Stomach smooth muscle (tissue), 2 donors: ENCODE measurements around the gene SLC15A3.
A peak's percentile ranks its signal among the peaks of the same experiment; 100 is the strongest.

Experiments used
- H3K27ac ChIP-seq: one replicate; pipeline ENCODE4 v1.7.0; 2013; ENCODE audit warnings: mild to moderate bottlenecking, low read length, inconsistent platforms
- H3K27me3 ChIP-seq, 2 donors: one replicate each; pipeline ENCODE4 v1.7.0; 2013; ENCODE audit warnings: low read length in 2 of 2; ENCODE audit not compliant: insufficient read depth in 2 of 2, control insufficient read depth in 1 of 2
- H3K36me3 ChIP-seq, 2 donors: one replicate each; pipeline ENCODE4 v1.7.0; 2013; ENCODE audit warnings: low read length in 2 of 2; ENCODE audit not compliant: control insufficient read depth in 2 of 2, insufficient read depth in 2 of 2
- H3K4me1 ChIP-seq: one replicate; pipeline ENCODE4 v1.7.0; 2013; ENCODE audit warnings: low read length; ENCODE audit not compliant: control insufficient read depth, insufficient read depth
- H3K4me3 ChIP-seq, 2 donors: one replicate each; pipeline ENCODE4 v1.7.0; 2013; ENCODE audit warnings: low read length in 2 of 2
- H3K9ac ChIP-seq, 2 donors: one replicate each; pipeline ENCODE4 v1.7.0; 2013; ENCODE audit warnings: low read length in 2 of 2, mild to moderate bottlenecking in 1 of 2
- H3K9me3 ChIP-seq, 2 donors: one replicate each; pipeline ENCODE4 v1.7.0; 2013; ENCODE audit warnings: low read length in 2 of 2; ENCODE audit not compliant: control insufficient read depth in 2 of 2
- donor health status: healthy.
- donor health status: Pancreatic carcinoma.

Gene SLC15A3

GRCh38 chr11:60905551-60906113, 46.3 kb downstream of the SLC15A3 start:
- H3K27me3 ChIP-seq, result peaks cover 0 to 1% of the 10 kb centered on the region in 2 donors
- peaks cover 20 to 27% of the 10 kb centered on the region in 2 donors for H3K36me3 ChIP-seq
- H3K27ac ChIP-seq, result peak overlapping the region; percentile 88
- H3K9ac ChIP-seq, result peak overlapping the region; percentile 84 to 90
- H3K9me3 ChIP-seq, result no peaks in the 10 kb centered on the region
- peak overlapping the region; percentile 88 to 93 for H3K4me3 ChIP-seq
- peaks cover 28% of the 10 kb centered on the region for H3K4me1 ChIP-seq

- H3K4me3 ChIP-seq, result peak overlapping the region; percentile 88 to 93
- H3K9ac ChIP-seq, result peak overlapping the region; percentile 84 to 90
- no peak overlapping the region for H3K27ac ChIP-seq
- peaks cover 28% of the 10 kb centered on the region for H3K4me1 ChIP-seq
- H3K36me3 ChIP-seq, result peaks cover 26 to 33% of the 10 kb centered on the region in 2 donors
- H3K27me3 ChIP-seq, result no peaks in the 10 kb centered on the region
- no peaks in the 10 kb centered on the region for H3K9me3 ChIP-seq
Measured at GRCh38 chr11:60905047-60905446, 46.9 kb downstream of the SLC15A3 start.

GRCh38 chr11:60902625-60903024, 49.4 kb downstream of the SLC15A3 start:
- peaks cover 44 to 53% of the 10 kb centered on the region in 2 donors for H3K36me3 ChIP-seq
- no peaks in the 10 kb centered on the region for H3K9me3 ChIP-seq

GRCh38 chr11:60900673-60901404, 51.1 kb downstream of the SLC15A3 start:
- no peak overlapping the region for H3K9ac ChIP-seq
- H3K4me3 ChIP-seq, result no peak overlapping the region
- H3K9me3 ChIP-seq, result no peaks in the 10 kb centered on the region
- H3K36me3 ChIP-seq, result peaks cover 58 to 67% of the 10 kb centered on the region in 2 donors
- H3K27ac ChIP-seq, result no peak overlapping the region
- no peaks in the 10 kb centered on the region for H3K27me3 ChIP-seq
- peaks cover 20% of the 10 kb centered on the region for H3K4me1 ChIP-seq

More at GRCh38 chr11:60902625-60903024, 49.4 kb downstream of the SLC15A3 start:
- Histone ChIP-seq H3K4me1 (peaks cover 28% of the 10 kb centered on the region), H3K27me3 (no peaks in the 10 kb centered on the region), H3K27ac (no peak overlapping the region), H3K9ac (no peak overlapping the region), H3K4me3 (no peak overlapping the region)

GRCh38 chr11:60899977-60900376, 52.0 kb downstream of the SLC15A3 start:
- Histone ChIP-seq H3K9me3 (no peaks in the 10 kb centered on the region), H3K27me3 (no peaks in the 10 kb centered on the region), H3K4me3 (no peak overlapping the region), H3K27ac (no peak overlapping the region), H3K4me1 (peaks cover 11% of the 10 kb centered on the region), H3K36me3 (peaks cover 67 to 70% of the 10 kb centered on the region in 2 donors), H3K9ac (no peak overlapping the region)

- Histone ChIP-seq H3K9ac (no peak overlapping the region), H3K4me3 (no peak overlapping the region), H3K27ac (no peak overlapping the region), H3K27me3 (no peaks in the 10 kb centered on the region), H3K4me1 (peaks cover 4% of the 10 kb centered on the region), H3K9me3 (no peaks in the 10 kb centered on the region), H3K36me3 (peaks cover 68 to 77% of the 10 kb centered on the region in 2 donors)
Measured at GRCh38 chr11:60899046-60899936, 52.7 kb downstream of the SLC15A3 start.

- H3K4me3 ChIP-seq, result no peak overlapping the region
- H3K4me1 ChIP-seq, result no peaks in the 10 kb centered on the region
- no peaks in the 10 kb centered on the region for H3K27me3 ChIP-seq
- no peak overlapping the region for H3K9ac ChIP-seq
- no peaks in the 10 kb centered on the region for H3K9me3 ChIP-seq
- H3K27ac ChIP-seq, result no peak overlapping the region
- peaks cover 65 to 75% of the 10 kb centered on the region in 2 donors for H3K36me3 ChIP-seq
Measured at GRCh38 chr11:60897496-60897895, 54.5 kb downstream of the SLC15A3 start.

GRCh38 chr11:60895687-60896086, 56.3 kb downstream of the SLC15A3 start:
- no peaks in the 10 kb centered on the region for H3K9me3 ChIP-seq
- no peaks in the 10 kb centered on the region for H3K4me1 ChIP-seq
- H3K27me3 ChIP-seq, result no peaks in the 10 kb centered on the region
- H3K4me3 ChIP-seq, result no peak overlapping the region
- H3K36me3 ChIP-seq, result peaks cover 50 to 65% of the 10 kb centered on the region in 2 donors
- H3K27ac ChIP-seq, result no peak overlapping the region
- H3K9ac ChIP-seq, result no peak overlapping the region

- H3K9me3 ChIP-seq, result no peaks in the 10 kb centered on the region
- H3K27ac ChIP-seq, result no peak overlapping the region
- H3K4me3 ChIP-seq, result no peak overlapping the region
- H3K9ac ChIP-seq, result no peak overlapping the region
- peaks cover 20 to 39% of the 10 kb centered on the region in 2 donors for H3K36me3 ChIP-seq
- H3K4me1 ChIP-seq, result peaks cover 2% of the 10 kb centered on the region
- no peaks in the 10 kb centered on the region for H3K27me3 ChIP-seq
Measured at GRCh38 chr11:60891103-60891741, 60.8 kb downstream of the SLC15A3 start.

GRCh38 chr11:60890696-60891095, 61.3 kb downstream of the SLC15A3 start:
- Histone ChIP-seq H3K36me3 (peaks cover 17 to 35% of the 10 kb centered on the region in 2 donors), H3K27me3 (no peaks in the 10 kb centered on the region), H3K9ac (no peak overlapping the region), H3K9me3 (no peaks in the 10 kb centered on the region), H3K4me1 (peaks cover 2% of the 10 kb centered on the region), H3K27ac (no peak overlapping the region), H3K4me3 (no peak overlapping the region)
